NCI-H524 (cell line): ENCODE data around the gene TBX5.
"Not testable (repeated sequence)": the region's sequence is repeated elsewhere in the genome, so short reads cannot be mapped to it uniquely, and the experiment has no call there.

Experiments
- DNase-seq, 2 experiments: peaks; one replicate each; lab custom pipeline; 2025; lab: John Stamatoyannopoulos, UW

The TBX5 gene

GRCh38 chr12:114371733-114372132, 34.2 kb downstream of the TBX5 start:
- DNase-seq = no peak

GRCh38 chr12:114371250-114371649, 34.7 kb downstream of the TBX5 start:
- no peak for DNase-seq

GRCh38 chr12:114368685-114369452, 37.1 kb downstream of the TBX5 start:
- DNase-seq = no peak

GRCh38 chr12:114361992-114362391, 44.0 kb downstream of the TBX5 start:
- DNase-seq = no peak

GRCh38 chr12:114361545-114361944, 44.4 kb downstream of the TBX5 start:
- DNase-seq = no peak

GRCh38 chr12:114360485-114360884, 45.5 kb downstream of the TBX5 start:
- DNase-seq = no peak

GRCh38 chr12:114355389-114356088, 50.4 kb downstream of the TBX5 start:
- no peak for DNase-seq

GRCh38 chr12:114349239-114349638, 56.7 kb downstream of the TBX5 start:
- not testable (repeated sequence) for DNase-seq

- no peak for DNase-seq
These were observed 58.1 kb downstream of the TBX5 start for GRCh38 chr12:114347861-114348260.

GRCh38 chr12:114344831-114345230, 61.1 kb downstream of the TBX5 start:
- no peak for DNase-seq

- no peak for DNase-seq
These were observed 61.7 kb downstream of the TBX5 start for GRCh38 chr12:114344303-114344663.

- no peak for DNase-seq
These were observed 62.2 kb downstream of the TBX5 start for GRCh38 chr12:114343585-114344302.

GRCh38 chr12:114342656-114343055, 63.3 kb downstream of the TBX5 start:
- no peak for DNase-seq

- no peak for DNase-seq
These were observed 64.3 kb downstream of the TBX5 start for GRCh38 chr12:114341635-114342034.

GRCh38 chr12:114340231-114340630, 65.7 kb downstream of the TBX5 start:
- no peak for DNase-seq

- DNase-seq = no peak
These were observed 66.3 kb downstream of the TBX5 start for GRCh38 chr12:114339626-114340025.

GRCh38 chr12:114335607-114336006, 70.3 kb downstream of the TBX5 start:
- DNase-seq = no peak

- DNase-seq = no peak
These were observed 71.5 kb downstream of the TBX5 start for GRCh38 chr12:114334395-114334794.

- no peak for DNase-seq
These were observed 77.7 kb downstream of the TBX5 start for GRCh38 chr12:114328292-114328691.

- no peak for DNase-seq
These were observed 78.2 kb downstream of the TBX5 start for GRCh38 chr12:114327765-114328164.

- DNase-seq = no peak
These were observed 84.4 kb downstream of the TBX5 start for GRCh38 chr12:114321524-114321923.

GRCh38 chr12:114320968-114321367, 85.0 kb downstream of the TBX5 start:
- DNase-seq = no peak

GRCh38 chr12:114320101-114320500, 85.8 kb downstream of the TBX5 start:
- DNase-seq = no peak
